ENCODE results near the gene TAF1B.

GRCh38 chr2:9844036-9844483 lies 786 bp downstream of the TAF1B start:
- peak in 1 of 7 experiments; percentile 2 for TF ChIP-seq CTCF (IDR thresholded peaks at IDR 0.05)
- no peak for TF ChIP-seq POLR2A (IDR thresholded peaks at IDR 0.05)

Data from body of pancreas (tissue), 4 donors.